ENCODE results near the gene PTGER1.
"Not testable (repeated sequence)": the region's sequence is repeated elsewhere in the genome, so short reads cannot be mapped to it uniquely, and the experiment has no call there.

PTGER1 gene

DNA sequence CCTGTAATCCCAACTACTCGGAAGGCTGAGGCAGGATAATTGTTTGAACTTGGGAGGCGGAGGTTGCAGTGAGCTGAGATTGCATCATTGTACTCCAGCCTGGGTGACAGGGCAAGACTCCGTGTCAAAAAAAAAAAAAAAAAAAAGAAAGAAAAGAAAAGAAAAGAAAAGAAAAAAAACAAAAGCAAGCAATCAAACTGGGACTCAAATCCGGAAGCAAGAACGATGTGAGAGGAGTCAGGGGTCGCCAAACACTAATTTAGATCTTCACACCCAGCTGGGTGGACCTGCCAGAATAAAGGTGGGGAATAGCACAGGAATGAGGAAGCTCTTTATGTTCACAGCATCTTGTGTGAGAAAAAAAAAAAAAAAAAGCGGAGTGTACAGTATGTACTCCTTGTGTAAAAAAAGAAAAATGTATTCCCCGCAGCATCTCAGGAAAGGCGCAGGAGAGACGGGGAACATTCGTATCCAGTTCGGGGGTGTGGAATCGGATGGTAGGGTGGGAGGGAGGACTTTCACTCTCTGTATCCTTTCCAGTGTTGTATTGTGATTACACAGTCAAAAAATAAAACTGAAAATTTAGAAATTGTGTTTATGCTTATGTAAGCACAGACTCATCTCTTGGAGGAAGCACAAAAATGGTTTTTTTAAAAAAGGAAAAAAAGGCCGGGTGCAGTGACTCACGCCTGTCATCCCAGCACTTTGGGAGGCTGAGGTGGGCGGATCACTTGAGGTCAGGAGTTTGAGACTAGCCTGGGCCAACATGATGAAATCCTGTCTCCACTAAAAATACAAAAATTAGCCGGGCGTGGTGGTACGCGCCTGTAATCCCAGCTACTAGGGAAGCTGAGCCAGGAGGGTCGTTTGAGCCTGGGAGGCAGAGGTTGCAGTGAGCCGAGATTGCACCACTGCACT lies 35.4 kb upstream of the PTGER1 start:
- no peaks in the 10 kb centered on the region for H3K9me3 Mint-ChIP-seq

DNA sequence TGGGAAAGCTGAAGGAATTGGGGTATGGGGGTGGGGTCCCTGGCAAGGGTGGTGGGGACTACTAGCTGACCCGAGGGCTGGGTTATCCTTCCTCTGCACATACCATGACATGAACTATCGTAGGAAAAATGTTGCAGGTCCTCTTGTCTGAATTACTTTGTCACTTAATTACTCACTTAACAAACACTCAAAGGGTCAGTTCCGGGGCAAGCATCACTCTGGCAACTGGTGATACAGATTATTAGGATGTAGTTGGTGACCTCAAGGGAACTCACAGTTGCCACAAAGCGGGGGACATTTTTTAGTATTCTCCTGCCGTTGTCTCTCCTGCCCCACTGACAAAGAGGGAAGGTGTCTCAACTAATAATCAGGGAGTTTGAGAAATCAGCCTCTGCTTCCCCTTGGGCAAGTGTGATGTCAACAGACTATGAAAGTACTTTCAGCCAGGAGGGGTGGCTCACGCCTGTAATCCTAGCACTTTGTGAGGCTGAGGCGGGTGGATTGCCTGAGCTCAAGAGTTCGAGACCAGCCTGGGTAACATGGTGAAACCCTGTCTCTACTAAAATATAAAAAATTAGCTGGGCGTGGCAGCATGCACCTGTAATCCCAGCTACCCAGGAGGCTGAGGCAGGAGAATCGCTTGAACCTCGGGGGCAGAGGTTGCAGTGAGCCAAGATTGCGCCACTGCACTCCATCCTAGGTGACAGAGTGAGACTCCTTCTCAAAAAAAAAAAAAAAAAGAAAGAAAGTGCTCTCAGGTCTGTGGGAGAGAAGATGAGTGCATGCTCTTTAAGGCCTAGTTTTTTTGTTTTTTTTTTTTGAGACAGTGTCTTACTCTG lies 32.8 kb upstream of the PTGER1 start:
- H3K4me3 Mint-ChIP-seq: no peak overlapping the region
- H3K4me1 Mint-ChIP-seq: peaks cover 6% of the 10 kb centered on the region
- H3K27me3 Mint-ChIP-seq: peaks cover 23% of the 10 kb centered on the region
- no peak for ATAC-seq
- H3K27ac Mint-ChIP-seq: no peak overlapping the region
- H3K36me3 Mint-ChIP-seq: no peaks in the 10 kb centered on the region
- no peaks in the 10 kb centered on the region for H3K9me3 Mint-ChIP-seq

More for the DNA sequence above, 35.4 kb upstream of the PTGER1 start:
- peaks cover 3% of the 10 kb centered on the region for H3K27me3 Mint-ChIP-seq
- H3K36me3 Mint-ChIP-seq: peaks cover 21% of the 10 kb centered on the region
- no peak overlapping the region for H3K27ac Mint-ChIP-seq
- peaks cover 17% of the 10 kb centered on the region for H3K4me1 Mint-ChIP-seq
- no peak overlapping the region for H3K4me3 Mint-ChIP-seq
- no peak for ATAC-seq

DNA sequence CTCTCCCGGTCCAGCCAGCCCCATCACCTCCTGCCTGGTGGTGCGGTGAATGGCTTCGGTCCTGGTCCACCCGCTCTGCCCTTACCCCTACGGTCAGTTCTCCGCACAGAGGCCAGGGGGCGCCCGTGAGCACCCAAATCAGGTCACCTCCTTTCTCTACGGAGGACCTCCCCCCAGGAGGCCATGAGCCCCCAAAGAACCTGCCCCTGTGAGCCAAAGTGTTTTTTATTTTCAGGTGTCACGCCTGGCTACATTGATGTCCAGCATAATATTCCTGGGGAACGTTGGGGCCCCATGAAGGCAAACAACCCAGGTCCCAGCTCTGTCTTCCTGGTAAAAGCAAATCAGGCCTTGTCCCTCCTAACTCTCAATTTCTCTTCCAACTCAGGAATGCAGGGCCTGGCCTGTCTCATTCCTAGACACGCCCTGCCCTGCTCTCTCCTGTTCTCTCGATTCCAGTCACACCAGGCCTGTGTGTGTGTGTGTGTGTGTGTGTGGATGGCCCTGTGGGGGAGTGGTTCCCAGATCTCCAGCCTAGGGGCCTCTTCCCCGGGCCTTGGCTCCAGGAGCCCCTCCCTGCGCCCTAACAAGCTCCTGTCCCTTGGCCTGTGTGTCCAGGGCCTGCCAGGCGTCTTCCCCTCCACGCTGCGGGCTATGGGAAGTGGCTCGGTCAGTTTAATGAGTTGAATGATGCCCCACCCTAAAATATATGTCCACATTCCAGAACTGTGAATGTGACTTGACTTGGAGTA lies 30.5 kb upstream of the PTGER1 start:
- Mint-ChIP-seq H3K27ac (no peak overlapping the region), H3K9me3 (no peaks in the 10 kb centered on the region), H3K27me3 (peaks cover 31% of the 10 kb centered on the region), H3K36me3 (no peaks in the 10 kb centered on the region), H3K4me3 (no peak overlapping the region), H3K4me1 (peaks cover 6% of the 10 kb centered on the region)
- ATAC-seq: peak; percentile 74

DNA sequence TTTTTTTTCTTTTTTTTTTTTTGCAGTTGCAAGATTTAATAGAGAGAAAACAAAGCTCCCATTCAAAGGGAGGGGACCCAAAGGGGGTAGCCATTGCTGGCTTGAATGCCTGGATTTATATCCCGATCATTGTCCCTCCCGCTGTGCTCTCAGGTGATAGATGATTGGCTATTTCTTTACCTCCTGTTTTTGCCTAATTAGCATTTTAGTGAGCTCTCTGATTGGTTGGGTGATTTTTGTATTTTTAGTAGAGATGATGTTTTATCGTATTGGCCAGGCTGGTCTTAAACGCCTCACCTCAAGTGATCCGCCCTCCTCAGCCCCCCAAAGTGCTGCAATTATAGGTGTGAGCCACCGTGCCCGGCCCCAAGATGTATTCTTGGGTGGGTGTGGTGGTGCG lies 29.4 kb upstream of the PTGER1 start:
- not testable (repeated sequence) for H3K36me3 Mint-ChIP-seq, ATAC-seq, H3K4me3 Mint-ChIP-seq, H3K27ac Mint-ChIP-seq, H3K4me1 Mint-ChIP-seq, H3K9me3 Mint-ChIP-seq
- peaks cover 31% of the 10 kb centered on the region for H3K27me3 Mint-ChIP-seq

DNA sequence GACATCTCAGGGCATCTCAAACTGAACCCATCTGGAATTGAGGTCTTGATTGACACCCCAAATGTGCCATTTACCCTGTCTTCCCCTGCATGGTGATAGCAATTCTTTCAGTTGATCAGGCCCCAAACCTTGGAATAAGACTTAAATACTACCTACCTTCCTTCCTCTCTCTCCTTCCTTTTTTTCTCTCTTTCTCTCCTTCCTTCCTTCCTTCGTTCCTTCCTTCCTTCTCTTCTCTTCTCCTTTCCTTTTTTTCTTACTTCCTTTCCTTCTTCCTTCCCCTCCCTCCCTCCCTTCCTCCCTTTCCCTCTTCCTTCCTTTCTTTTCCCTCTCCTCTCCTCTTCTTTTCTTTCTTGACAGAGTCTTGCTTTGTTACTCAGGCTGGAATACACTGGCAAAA lies 28.1 kb upstream of the PTGER1 start:
- peaks cover 31% of the 10 kb centered on the region for H3K27me3 Mint-ChIP-seq
- peaks cover 6% of the 10 kb centered on the region for H3K4me1 Mint-ChIP-seq
- ATAC-seq: no peak
- no peak overlapping the region for H3K27ac Mint-ChIP-seq
- H3K36me3 Mint-ChIP-seq: no peaks in the 10 kb centered on the region
- H3K4me3 Mint-ChIP-seq: no peak overlapping the region
- no peaks in the 10 kb centered on the region for H3K9me3 Mint-ChIP-seq

DNA sequence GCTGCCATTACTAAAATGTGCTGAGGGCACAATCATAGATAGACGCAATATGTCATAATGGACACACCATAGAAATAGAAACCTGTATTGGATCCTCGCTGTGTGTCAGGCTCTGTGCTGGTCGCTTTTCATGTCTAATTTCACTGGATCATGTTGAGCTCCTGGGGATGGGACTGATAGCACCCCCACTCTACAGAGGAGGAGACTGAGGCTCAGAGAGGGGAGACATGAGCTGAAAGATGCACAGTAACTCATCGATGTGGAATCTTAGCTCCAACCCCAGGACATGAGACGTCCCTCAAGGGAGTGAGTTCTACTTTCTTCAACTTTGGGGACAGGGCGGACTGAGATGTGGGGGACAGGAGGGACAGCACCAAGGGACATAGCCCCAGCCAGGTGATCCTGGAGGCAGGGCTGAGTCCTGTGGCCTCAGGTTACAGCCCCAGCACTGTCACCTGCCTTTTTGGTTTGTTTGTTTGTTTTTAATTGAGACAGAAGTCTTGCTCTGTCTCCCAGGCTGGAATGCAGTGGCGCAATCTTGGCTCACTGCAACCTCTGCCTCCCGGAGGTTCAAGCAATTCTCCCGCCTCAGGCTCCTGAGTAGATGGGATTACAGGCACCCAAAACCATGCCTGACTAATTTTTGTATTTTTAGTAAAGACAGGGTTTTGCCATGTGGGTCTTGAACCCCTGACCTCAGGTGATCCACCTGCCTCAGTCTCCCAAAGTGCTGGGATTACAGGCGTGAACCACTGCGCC lies 27.4 kb upstream of the PTGER1 start:
- Mint-ChIP-seq H3K27ac (no peak overlapping the region), H3K4me1 (peaks cover 6% of the 10 kb centered on the region), H3K4me3 (no peak overlapping the region), H3K27me3 (peaks cover 31% of the 10 kb centered on the region), H3K36me3 (no peaks in the 10 kb centered on the region), H3K9me3 (no peaks in the 10 kb centered on the region)
- no peak for ATAC-seq

DNA sequence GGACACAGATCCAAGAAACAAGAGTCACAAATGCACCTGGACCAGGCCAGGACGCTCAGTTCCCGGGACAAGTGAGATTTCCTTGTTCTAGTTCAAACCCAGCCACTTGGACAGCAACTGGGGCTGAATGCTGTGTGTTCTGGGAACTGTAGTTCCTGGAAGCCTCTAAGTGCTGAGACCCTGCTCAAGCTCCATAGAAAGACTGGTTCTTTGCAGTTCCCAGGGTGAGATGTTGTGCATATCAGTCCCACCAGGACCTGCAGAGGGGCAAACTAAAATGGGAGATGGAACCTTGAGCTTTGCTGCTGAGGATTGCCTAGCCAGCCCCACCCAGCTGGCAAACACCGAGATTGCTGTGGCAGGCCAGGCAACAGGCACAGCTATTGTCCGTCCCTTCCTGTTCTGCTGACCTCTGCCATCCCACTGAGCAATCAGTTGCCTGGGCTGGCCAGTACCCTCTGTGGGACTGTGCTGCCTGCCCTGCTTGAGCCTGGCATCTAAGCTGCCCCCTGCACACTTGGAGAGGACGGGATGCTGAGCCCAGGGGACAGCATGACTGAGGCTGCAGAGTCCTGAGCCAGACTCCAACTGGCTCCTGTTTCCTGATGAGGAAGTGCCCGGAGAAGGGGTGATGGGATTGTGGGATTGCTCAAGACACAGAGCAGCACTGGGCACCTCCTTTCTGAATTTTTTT lies 22.2 kb upstream of the PTGER1 start:
- Mint-ChIP-seq H3K9me3 (no peaks in the 10 kb centered on the region), H3K36me3 (peaks cover 5% of the 10 kb centered on the region), H3K27me3 (peaks cover 3% of the 10 kb centered on the region), H3K27ac (no peak overlapping the region), H3K4me1 (peaks cover 9% of the 10 kb centered on the region), H3K4me3 (no peak overlapping the region)
- no peak for ATAC-seq

DNA sequence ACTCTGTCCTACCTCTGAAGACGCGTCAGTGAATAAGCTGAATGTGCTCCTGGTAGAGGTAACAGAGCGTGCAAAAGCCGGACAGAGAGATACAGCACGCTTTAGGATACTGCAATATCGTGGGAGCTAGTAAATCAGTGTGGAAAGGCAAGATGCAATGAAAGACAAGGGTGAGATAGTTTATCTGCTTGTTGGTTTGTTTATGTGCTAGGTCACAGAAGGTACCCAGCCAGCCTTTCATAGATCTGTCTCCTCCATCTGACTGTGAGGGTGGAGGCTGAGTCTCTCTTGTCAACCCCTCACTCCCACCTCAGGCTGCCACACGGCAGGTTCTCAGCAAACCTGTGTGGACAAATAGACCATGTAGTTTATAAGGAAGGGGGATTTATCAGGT lies 21.7 kb upstream of the PTGER1 start:
- Mint-ChIP-seq H3K4me3 (peak overlapping the region; percentile 82), H3K27me3 (no peaks in the 10 kb centered on the region), H3K27ac (peak overlapping the region; percentile 72), H3K4me1 (peaks cover 9% of the 10 kb centered on the region), H3K36me3 (peaks cover 6% of the 10 kb centered on the region), H3K9me3 (no peaks in the 10 kb centered on the region)
- ATAC-seq: no peak

DNA sequence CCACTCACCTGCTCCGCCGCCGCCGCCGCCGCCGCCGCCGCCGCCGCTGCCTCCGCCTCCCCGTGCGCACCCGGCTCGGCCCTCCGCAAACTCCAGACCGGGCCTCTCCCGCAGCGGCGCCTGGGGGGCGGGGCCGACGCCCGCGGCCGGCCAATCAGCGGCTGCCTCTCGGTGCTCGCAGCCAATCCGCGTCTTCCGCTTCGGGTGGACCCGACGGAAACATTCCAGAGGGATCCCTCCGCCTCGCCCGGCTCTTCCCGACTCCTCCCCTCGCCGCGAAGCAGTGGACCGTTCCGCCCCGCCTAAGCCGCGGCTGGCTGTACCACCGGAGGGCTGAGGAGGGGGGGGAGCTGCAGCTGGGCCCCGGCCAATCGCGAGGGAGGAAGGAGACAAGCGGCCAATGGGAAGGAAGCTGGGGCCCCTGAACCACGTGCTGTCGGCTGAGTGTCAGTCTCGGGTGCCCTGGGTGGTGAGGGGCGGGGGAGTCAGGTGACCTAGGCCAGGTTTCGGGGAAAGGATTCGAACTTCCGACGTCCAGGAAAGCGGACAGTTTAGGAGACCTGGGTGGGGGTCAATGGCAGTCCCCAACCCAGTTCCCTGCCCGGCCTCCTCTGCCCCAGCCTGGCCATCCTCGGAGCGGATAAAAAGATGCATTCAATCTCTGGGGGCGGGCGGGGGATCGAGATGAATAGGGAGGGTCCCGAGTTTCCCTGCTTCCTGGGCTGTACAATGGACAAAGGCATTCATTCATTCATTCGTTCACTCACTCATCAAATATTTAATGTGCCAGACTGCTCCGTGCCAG lies 21.1 kb upstream of the PTGER1 start, which contains the start of gene GIPC1:
Gene GIPC1 (minus strand): TSS at position 99 of the 805 bp plus-strand sequence. CDS start 13,151 bp downstream, outside the sequence.
- peak within 1 kb of the TSS; percentile 82 for H3K4me3 Mint-ChIP-seq
- peaks cover 12% of the 10 kb centered on the region for H3K36me3 Mint-ChIP-seq
- peaks cover 9% of the 10 kb centered on the region for H3K4me1 Mint-ChIP-seq
- ATAC-seq: peak; percentile 92
- peak within 1 kb of the TSS; percentile 72 for H3K27ac Mint-ChIP-seq
- no peaks in the 10 kb centered on the region for H3K27me3 Mint-ChIP-seq
- H3K9me3 Mint-ChIP-seq: no peaks in the 10 kb centered on the region

DNA sequence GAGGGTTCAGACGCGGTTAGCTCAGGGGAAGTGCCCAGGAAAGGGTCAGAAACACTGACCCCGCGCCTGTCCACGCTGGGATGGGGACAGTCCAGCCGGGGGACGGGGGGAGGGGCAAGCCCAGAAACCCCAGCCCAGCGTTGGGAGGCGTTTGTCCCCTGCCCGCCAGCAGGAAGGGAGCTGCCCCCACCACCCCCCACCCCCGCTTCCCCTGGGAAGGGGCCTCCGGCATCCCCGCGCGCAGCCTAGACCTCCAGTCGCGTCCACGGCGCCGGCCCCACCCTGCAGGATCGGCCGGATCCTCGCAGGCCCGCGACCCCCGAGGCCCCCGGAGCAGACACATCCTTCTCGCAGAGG lies 20.5 kb upstream of the PTGER1 start:
- Mint-ChIP-seq H3K27ac (peak overlapping the region; percentile 72), H3K27me3 (no peaks in the 10 kb centered on the region), H3K9me3 (no peaks in the 10 kb centered on the region), H3K36me3 (peaks cover 12% of the 10 kb centered on the region), H3K4me1 (peaks cover 9% of the 10 kb centered on the region), H3K4me3 (peak overlapping the region; percentile 82)
- ATAC-seq: no peak

DNA sequence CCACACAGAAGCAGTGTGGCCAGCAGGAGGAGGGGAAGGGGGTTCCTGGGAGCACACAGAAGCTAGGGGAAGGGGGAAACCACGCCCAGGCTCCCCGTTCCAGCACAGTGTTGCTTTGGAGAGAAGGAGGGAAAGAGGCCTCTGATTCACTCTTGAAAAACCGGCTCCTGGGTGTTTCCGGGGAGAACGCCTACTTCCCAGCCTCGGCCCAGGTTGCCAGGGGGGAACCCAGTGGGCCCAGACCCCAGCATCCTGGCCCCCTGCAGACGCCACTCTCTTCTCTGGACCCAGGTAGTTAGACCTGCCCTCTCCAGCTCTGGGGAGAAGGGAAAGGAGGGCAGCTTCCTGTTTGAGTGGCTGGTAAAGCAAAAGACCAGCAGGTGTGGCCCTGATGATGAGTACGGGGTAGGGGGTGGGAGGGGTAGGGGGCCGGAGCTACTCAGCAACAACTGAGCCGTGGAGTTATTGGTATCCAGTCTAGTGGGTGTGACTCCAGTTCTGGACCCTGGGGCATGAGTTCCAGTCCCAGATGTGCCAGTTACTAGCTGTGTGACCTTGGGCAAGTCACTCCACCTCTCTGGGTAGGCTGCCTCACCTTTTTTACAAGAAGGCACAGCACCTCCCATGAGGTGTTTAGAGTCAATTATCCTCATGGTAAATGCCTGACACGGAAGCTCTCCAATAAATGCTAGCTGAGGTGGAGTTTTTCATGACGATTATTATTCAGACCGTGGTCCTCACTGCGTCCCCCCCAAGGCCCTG lies 19.9 kb upstream of the PTGER1 start:
- Mint-ChIP-seq H3K27ac (peak overlapping the region; percentile 72), H3K4me3 (peak overlapping the region; percentile 76), H3K9me3 (no peaks in the 10 kb centered on the region), H3K27me3 (no peaks in the 10 kb centered on the region), H3K4me1 (peaks cover 9% of the 10 kb centered on the region), H3K36me3 (peaks cover 13% of the 10 kb centered on the region)
- ATAC-seq: no peak

DNA sequence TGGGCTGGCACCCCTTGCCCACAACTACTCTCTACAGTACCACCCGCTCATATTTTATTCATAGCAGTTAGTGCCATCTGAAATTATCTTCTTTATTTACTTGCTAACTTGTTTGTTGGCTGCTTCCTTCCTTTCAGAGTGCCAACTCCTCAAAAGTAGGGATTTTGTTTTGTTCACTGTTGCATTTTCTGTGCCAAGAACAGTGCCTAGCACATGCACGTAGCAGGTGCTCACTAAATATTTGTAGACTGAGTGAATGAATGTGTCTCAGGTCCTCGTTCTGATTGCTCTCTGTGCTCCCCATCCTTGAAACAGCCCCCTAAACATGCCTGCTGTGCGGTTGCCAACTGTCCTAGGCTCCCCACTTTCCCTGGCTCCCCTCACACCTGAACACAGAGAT lies 19.3 kb upstream of the PTGER1 start:
- no peaks in the 10 kb centered on the region for H3K27me3 Mint-ChIP-seq
- no peak for ATAC-seq
- no peaks in the 10 kb centered on the region for H3K9me3 Mint-ChIP-seq
- H3K4me3 Mint-ChIP-seq: no peak overlapping the region
- peaks cover 9% of the 10 kb centered on the region for H3K4me1 Mint-ChIP-seq
- H3K36me3 Mint-ChIP-seq: peaks cover 18% of the 10 kb centered on the region
- peak overlapping the region; percentile 72 for H3K27ac Mint-ChIP-seq

Measured in stimulated activated memory B cell treated with anti-CD40 and anti-IgM and Interleukin-4, amounts not matched to agents 10 μg/mL and 1 μg/mL and 100 μg/mL, for 72 hours (primary cell).